HG03159 (cell line): ENCODE measurements around the gene ADGRB2.

ENCODE experiments used
- ATAC-seq: cut with Tn5 transposase; IDR thresholded peaks from one replicate; pipeline ENCODE4 v1.9.1; 2021; ENCODE audit warnings: mild to moderate bottlenecking, moderate library complexity; ENCODE audit not compliant: unreplicated experiment

Gene ADGRB2

DNA sequence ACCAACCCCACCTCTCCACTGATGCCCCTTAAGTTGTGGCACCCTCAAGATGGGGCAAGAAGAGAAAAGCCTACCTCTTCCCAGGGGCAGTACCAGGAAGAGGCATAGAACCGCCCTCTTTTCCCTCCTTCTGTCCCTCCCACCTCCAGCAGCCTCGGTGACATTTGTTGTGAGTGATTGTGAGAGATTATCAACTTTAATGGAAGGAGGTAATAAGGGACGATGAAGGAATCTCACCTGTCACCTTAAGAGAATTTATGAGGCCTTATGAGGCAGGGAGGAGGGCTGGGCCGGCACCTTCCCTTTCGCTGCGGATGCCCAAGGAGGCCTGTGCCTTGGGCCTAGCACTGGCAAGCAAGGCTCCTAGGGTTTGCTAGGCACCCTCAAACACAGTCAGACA lies 1.4 kb upstream of the ADGRB2 start:
- no peak for ATAC-seq

GRCh38 chr1:31765041-31765467 lies 914 bp upstream of the ADGRB2 start:
- ATAC-seq: no peak

- no peak for ATAC-seq
Observed at GRCh38 chr1:31763671-31764311, 349 bp downstream of the ADGRB2 start.

GRCh38 chr1:31762726-31763670 lies 1.1 kb downstream of the ADGRB2 start:
- no peak for ATAC-seq

- ATAC-seq: no peak
Observed at GRCh38 chr1:31762323-31762722, 1.8 kb downstream of the ADGRB2 start.

- ATAC-seq: no peak
Observed at GRCh38 chr1:31761883-31762282, 2.3 kb downstream of the ADGRB2 start.

DNA sequence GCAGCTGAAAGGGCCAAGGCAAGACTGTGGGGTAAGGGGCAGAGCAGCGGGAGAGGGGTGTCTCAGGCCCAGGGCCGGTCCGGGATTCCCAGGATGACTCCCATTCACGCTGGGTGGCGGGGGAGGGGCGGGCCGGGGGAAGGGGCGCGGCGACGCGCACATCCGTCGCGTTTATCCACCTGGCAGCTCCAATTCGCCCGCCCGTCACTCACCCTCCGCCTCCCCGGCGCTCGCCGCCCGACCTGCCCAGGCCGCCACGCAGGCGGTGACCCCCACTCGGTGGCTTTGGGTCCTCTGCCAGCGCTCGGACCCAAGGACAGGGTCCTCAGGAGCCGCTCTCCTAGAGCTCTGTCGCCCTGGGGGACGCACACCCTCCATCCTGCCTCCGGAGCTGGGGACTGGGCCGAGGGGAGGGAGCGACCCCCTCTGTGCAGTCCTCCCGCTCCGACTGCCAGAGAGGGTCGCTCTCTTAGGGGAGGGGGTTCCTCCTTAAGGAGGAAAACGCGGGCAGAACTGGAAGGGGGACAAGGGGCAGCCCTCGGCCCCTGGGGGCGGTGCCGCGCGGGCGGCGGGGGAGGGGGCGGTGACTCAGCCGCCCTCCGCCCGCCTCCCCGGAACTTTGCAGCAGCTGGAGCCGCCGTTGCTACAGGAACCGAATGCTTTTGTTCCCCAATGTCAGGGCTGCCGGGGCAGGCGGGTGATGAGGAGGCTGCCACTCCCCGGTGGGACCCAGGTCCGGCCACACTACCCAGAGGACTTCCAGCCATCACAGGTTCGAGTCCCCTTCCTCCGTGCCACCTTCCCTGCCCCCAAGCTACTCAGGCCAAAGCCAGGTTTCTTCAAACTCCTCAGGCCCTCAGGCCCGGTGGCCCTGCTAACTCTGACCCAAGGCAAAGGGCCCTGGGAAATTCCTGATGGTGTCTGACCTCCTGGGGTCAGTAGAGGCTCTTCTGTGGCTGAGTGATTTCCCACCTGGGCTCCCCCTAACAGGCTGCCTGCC lies 3.4 kb downstream of the ADGRB2 start:
- no peak for ATAC-seq

GRCh38 chr1:31759298-31760023 lies 4.7 kb downstream of the ADGRB2 start:
- ATAC-seq: no peak

- ATAC-seq: no peak
Observed at GRCh38 chr1:31758823-31759222, 5.3 kb downstream of the ADGRB2 start.

- no peak for ATAC-seq
Observed at GRCh38 chr1:31757989-31758388, 6.2 kb downstream of the ADGRB2 start.

DNA sequence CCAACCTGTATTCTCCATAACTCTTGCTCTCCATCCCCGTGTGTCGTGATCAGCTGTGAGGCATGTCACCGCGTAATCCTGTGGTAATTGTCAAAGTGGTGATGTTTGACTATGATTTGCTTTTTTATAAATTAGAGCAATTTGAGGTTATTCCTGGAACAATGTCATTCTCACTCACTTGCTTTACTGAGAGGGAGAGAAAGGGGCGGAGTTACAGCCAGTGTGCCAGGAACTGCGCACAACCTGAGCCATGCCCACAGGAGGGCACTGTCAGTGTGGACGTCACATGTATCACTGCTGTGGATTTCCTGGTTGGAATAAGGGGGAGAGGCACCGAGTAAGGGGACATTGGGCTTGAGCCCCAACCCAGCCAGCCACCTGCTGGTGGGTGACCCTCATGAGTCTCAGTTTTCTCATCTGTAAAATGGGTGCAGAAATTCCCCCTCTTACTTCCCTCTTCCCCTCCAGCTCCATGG lies 6.9 kb downstream of the ADGRB2 start:
- no peak for ATAC-seq

DNA sequence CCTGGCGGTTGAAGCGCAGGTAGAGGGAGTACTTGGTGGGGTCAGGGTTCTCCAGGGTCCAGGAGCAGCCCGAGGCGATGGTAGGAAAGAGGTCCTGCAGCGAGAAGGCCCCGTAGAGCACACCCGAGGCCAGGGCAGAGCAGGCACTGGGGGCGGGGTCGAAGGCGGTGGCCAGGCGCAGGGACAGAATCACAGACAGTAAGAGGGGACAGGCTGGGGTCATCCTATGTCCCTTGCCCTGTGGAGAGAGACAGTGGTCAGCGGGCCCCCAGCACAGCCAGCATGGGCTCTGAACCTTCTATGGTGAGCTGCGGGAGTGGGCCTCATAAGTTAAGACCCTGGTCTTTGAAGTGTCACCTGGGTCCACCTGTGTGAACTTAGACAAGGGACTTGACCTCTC lies 7.6 kb downstream of the ADGRB2 start:
- no peak for ATAC-seq

GRCh38 chr1:31755850-31756492 lies 8.2 kb downstream of the ADGRB2 start:
- no peak for ATAC-seq

DNA sequence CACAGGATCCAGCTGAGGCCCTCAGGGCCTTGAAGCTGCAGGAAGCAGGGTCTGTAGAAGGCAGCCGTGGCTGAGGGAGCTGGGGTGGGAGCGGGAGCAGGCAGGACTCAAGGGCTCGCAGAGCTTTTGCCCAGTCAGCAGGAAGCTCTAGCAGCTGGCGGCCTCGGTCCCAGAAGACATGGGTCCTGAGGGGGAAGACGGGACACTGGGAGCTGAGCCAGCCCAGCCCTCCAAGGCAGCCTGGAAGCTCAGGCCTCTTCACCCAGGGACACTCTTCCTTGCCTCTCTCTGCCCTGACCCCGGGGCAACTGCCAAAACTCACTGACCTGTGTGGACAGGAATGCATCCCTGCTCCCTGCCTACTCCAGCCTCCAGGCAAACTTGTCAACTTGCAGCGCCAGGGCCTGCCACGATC lies 8.9 kb downstream of the ADGRB2 start:
- no peak for ATAC-seq

DNA sequence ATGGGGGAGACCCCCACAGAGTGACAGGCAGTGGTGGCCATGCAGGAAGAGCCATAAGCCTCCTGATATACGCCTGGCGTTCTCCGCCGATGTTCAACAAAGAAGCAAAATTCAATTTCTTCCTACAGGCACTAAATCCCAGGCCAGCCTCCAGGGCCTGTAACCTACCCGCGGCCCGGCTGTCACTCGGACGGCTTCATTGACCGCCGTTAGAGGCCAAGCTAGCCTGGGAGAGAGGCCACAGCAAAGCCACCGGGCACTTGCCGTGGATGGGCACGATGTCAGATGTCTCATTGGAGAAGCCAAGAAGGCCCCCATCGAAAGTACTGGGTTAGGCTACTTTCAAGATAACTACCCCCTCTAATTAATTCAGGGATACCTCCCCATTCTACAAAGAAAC lies 9.7 kb downstream of the ADGRB2 start:
- ATAC-seq: no peak

- ATAC-seq: no peak
Observed at GRCh38 chr1:31753707-31754349, 10.3 kb downstream of the ADGRB2 start.

- ATAC-seq: no peak
Observed at GRCh38 chr1:31752952-31753475, 11.1 kb downstream of the ADGRB2 start.

DNA sequence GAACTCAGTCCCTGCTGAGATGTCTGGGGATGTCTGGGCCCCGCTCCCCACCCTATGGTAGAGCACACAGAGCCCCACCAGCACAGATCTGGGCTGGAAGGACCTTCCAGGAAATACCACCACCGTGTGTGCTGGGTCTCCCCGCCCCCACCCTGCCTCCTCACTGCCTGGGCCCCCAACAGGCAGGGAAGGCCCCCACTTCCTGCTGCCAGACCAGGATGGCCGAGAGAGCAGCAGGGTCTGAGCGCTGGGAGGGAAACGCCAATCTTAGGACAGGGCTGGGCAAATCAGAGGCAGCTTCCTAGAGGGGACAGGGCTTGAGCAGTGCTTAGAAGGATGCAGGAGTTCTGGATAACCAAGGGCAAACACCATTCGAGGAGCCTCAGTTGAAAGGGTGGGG lies 11.9 kb downstream of the ADGRB2 start:
- no peak for ATAC-seq

DNA sequence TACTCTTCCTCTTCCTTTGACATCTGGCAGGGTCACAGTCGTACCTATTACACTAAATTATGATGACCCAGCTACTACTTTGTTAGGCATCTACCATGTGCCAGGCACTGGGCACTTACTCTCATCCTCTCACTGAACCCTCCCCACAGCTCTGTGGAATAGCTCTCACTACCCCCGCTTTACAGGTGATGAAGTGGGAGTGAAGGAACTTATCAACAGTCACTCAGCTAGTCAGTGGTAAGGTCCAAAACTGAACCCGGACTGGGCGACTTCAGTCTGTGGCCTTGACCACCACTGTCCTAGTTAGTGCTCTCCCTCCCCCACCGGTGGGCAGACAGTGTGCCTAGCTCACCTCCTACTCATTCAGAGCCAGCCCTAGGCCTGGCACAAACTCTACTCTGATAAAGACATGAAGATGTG lies 12.3 kb downstream of the ADGRB2 start:
- no peak for ATAC-seq
